GM10266 (cell line): Measurements from ENCODE around the gene DOCK2.

ENCODE experiments used
- DNase-seq: peaks from one replicate; pipeline ENCODE4 v3.0.0; 2012; ENCODE audit errors: extremely low spot score
- TF ChIP-seq, protein P1 (sequence below): IDR thresholded peaks from 2 replicates; pipeline ENCODE4 v1.5.1; 2012; ENCODE audit warnings: mild to moderate bottlenecking, low read depth; ENCODE audit not compliant: control insufficient read depth, insufficient read depth; ENCODE audit errors: missing control alignments

Gene DOCK2

GRCh38 chr5:169935762-169936161 lies 298.7 kb downstream of the DOCK2 start:
- TF ChIP-seq, protein P1, sequence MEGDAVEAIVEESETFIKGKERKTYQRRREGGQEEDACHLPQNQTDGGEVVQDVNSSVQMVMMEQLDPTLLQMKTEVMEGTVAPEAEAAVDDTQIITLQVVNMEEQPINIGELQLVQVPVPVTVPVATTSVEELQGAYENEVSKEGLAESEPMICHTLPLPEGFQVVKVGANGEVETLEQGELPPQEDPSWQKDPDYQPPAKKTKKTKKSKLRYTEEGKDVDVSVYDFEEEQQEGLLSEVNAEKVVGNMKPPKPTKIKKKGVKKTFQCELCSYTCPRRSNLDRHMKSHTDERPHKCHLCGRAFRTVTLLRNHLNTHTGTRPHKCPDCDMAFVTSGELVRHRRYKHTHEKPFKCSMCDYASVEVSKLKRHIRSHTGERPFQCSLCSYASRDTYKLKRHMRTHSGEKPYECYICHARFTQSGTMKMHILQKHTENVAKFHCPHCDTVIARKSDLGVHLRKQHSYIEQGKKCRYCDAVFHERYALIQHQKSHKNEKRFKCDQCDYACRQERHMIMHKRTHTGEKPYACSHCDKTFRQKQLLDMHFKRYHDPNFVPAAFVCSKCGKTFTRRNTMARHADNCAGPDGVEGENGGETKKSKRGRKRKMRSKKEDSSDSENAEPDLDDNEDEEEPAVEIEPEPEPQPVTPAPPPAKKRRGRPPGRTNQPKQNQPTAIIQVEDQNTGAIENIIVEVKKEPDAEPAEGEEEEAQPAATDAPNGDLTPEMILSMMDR: no peak

GRCh38 chr5:169938439-169938838 lies 301.4 kb downstream of the DOCK2 start:
- TF ChIP-seq, protein P1: no peak
- no peak for DNase-seq

More at GRCh38 chr5:169935762-169936161, 298.7 kb downstream of the DOCK2 start:
- no peak for DNase-seq

DNA sequence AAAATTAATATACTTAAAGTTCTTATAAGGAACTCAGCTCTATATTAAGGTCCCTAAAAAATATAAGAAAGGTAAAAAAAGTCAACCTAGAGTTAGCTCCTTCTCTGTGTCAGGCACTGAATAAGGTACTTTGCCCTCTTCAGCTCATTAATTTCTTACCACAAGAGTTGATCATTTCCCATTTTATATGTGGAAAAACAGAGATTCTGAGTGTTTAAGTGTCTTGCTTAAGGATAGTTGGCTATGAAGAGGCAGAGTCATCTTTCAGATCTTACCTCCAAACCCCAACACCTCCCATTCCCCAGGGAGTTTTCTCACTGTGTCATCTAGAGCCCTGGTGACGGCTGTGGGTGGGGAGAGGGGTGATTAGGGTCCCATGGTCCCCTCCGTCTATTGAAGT lies 302.7 kb downstream of the DOCK2 start:
- DNase-seq: no peak
- TF ChIP-seq, protein P1: no peak

GRCh38 chr5:169941542-169941941 lies 304.5 kb downstream of the DOCK2 start:
- TF ChIP-seq, protein P1: no peak
- DNase-seq: no peak

- DNase-seq: no peak
- TF ChIP-seq, protein P1: no peak
Measured at GRCh38 chr5:169942181-169942580, 305.1 kb downstream of the DOCK2 start.

DNA sequence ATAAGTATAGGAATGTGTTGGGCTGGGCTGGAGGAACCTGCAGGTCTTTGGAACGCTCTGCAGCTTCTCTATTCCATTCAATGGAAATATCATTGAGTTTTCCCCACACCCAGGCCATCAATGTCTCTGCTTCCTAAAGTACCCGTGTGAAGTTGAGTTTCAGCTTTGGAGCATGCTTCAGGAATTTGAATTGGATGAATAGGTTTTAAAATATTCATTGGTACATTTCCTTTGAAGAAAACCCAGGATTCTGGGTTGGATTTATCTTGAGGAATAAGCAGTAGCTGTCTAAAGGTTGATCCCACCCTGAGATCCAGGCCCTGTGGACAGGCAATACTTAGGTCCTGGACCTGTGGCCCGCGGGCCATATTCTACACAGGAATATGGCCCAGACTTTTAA lies 306.0 kb downstream of the DOCK2 start:
- TF ChIP-seq, protein P1: no peak

GRCh38 chr5:169944115-169944514 lies 307.0 kb downstream of the DOCK2 start:
- TF ChIP-seq, protein P1: no peak
- no peak for DNase-seq

More for the DNA sequence above, 306.0 kb downstream of the DOCK2 start:
- no peak for DNase-seq
